HK-2 (cell line): Measurements from ENCODE around the gene IQCK.

ENCODE experiments used
- DNase-seq: peaks from one replicate; pipeline ENCODE4 v3.0.0-alpha.2; 2018; ENCODE audit not compliant: unreplicated experiment

IQCK gene

DNA sequence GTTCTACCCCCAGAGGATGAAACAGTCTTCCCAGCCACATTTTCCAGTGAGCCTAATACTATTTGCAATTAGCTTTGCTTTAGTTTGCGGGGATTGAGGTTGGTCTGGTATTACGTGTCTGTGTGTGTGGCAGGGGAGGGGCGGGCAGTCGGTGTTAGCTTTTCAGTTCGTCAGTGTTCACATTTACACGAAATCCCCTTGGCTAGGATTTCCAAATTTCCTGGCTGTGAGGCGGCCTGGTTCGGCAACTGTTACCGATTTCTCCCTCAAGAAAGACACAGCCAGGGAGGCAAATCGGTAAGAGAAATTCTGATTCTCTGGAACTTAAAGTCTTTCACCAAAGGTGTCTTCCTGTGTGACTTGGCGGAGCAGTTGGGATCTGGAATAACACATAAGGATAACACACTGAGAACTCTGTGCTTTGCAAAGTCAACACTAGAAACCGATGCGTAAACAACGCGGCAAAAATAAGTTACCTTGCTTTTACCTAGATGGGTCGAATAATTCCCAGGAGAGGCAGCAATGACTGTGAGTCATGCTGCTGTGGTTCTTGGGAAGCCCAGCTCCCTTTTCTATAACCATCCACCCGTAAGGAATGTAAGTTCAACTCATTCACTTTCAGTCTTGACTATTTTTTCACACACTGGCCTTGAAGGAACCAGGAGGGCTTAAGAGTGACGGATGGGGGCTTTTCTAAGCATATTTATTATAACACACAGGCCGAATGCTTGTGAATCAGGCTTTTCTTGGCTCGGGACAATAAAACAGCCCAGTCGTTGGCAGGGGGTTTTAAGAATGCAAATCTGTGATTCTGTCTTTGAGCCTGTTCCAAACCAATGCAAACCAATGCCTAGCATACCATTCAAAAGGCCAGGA is 142.3 kb downstream of the IQCK start:
- peak; percentile 18 for DNase-seq

- DNase-seq, result no peak
These were observed 143.1 kb downstream of the IQCK start for GRCh38 chr16:19861133-19861532.

GRCh38 chr16:19861811-19862327 is 143.8 kb downstream of the IQCK start:
- DNase-seq, result no peak

- no peak for DNase-seq
These were observed 145.9 kb downstream of the IQCK start for GRCh38 chr16:19863990-19864389.

- DNase-seq, result no peak
These were observed 146.5 kb downstream of the IQCK start for GRCh38 chr16:19864566-19864965.

GRCh38 chr16:19868421-19868820 is 150.3 kb downstream of the IQCK start:
- no peak for DNase-seq

DNA sequence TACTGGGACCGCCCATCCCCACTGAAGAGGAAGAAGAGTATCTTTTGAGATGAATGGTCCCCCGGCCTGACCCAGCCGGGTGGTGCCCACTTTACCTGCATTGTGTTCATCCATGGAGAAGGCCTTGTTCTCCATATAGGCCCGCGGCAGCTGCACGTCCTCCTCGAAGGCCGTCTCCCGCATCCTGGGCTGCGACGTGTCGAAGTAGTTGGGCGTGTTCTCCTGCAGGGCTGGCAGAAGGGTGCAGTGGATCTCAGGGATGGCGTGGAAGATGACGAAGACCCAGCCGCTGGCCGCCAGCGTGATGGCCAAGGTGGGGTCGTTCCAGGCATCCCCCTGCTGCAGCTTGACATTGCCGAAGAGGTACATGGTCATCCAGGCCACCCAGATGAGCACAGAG is 153.7 kb downstream of the IQCK start:
- DNase-seq, result no peak

DNA sequence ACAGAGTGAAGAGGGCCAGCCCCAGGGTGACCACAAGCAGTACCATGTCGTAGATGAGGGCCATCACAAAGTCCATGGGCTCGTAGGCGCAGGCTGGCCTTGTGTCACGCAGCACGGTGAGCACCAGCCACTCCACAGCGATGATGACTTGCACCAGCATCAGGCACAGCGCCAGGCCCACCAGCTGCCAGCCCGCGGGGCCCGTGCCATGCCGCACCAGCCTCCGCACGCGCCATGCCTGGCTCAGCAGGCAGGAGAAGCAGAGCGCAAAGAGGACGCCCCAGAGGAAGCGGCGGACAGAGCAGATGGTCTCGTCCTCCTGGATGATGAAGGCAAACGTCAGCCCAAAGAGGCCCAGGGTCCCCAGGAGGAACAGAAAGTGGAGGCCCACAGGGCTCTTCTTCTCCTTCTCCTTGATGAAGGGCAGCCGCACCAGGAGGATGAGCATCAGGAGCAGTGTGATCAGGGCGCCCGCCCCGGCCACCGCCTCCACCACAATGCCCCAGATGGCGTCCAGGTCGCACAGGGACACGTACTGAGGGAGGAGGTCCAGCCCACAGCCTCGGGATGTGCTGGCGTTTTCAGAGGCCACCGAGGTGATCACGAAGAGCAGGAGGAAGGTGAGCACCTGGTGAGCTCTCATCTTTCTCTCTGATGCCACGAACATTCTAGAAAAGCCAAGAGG is 154.2 kb downstream of the IQCK start:
- DNase-seq, result no peak

- DNase-seq, result no peak
These were observed 154.9 kb downstream of the IQCK start for GRCh38 chr16:19872935-19873334.

DNA sequence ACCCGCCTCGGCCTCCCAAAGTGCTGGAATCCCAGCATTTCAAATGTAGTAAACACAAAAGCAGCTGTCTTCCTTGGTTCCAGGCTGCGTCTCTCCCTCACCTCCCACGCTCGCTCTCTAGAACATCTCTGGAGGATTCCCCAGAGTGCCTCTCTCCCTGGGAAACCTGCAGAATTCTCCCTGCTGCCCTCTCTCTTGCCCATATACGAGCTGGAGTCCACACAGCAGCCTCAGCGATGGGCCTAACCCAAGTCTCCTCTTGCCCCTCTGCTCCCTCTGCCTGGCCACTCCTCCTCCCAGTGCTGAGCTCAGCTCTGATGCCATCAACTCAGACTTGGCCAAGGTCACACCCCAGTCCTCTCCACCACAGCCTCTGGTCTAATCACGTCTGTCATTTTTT is 156.0 kb downstream of the IQCK start:
- DNase-seq, result no peak

DNA sequence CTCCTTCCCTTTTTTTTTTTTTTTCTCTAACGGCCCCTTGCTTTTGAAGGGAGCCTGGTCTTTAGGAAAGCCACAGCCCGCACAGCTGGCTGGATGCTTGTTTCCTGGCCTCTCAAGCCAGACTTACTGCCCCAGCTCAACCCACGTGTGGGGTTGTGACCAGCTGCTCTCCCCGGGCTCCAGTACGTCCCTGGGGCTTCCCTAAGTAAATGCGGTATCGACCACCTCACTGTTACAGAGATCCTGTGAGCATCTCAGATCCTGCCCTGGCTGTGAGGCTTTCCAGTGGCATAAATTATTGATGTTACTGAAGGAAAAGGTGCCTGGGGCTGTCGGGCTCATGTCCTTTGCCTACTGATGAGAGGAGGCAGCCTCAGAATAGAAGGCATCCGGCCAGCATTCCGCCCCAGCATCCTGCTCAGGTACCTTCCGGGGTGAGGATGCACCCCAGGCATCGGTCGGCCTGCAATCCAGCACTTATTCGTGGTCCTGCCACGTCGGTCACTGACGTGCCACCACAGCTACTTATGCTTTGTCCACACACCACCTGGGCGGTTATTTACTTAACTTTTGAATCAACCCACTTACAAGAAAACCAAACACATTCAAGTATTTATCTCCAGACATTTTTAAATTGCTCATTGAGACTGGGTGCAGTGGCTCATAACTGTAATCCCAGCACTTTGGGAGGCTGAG is 156.9 kb downstream of the IQCK start:
- DNase-seq, result no peak

- no peak for DNase-seq
These were observed 157.8 kb downstream of the IQCK start for GRCh38 chr16:19875900-19876299.

DNA sequence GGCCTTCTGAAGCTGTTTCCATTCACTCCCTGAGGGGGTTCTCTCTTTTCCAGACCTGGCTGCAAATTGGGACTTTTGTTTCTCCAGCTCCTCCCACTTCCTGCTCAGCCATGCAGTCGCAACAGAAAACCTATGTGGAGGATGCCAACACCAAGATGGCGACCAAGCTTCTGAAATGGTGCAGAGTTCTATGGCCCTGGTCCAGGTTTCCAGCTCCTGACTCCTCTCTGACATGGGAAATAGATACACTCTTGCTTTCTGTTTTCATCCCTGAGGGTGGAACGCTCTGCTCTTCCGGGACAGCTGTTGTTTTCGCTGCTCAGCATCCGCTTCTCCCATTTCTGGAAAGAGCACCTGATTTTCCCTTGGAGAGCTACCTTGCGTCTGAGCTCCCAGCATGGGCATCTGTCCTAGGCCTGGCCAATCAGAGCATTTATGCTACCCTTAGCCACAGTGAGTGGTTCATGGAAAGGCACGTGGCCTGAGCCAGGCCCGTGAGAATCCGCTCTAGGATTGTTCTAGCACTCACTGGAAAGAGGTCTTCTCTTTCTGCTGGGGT is 158.5 kb downstream of the IQCK start:
- DNase-seq, result no peak

DNA sequence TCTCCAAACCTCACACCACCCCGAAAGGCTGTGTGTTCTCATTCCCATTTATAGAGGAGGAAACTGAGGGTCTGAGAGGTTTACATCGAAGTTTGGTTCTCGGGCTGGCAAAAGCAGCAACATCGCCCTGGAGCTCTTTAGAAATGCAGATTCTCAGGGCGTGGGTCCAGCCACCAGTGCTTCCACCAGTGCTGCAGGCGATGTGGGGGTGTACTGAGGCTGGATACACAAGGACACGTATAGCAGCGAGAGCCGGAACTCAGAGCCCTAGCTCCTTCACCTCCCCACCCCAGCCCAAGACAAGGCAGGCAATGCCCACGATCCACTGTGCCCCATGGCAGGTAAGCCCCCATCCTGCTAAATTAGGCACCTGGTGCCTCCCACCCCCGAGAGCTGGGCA is 160.7 kb downstream of the IQCK start:
- no peak for DNase-seq

GRCh38 chr16:19879241-19879792 is 161.2 kb downstream of the IQCK start:
- DNase-seq, result peak; percentile 51

GRCh38 chr16:19881028-19881427 is 163.0 kb downstream of the IQCK start:
- DNase-seq, result no peak

- DNase-seq, result no peak
These were observed 163.7 kb downstream of the IQCK start for GRCh38 chr16:19881783-19882182.

DNA sequence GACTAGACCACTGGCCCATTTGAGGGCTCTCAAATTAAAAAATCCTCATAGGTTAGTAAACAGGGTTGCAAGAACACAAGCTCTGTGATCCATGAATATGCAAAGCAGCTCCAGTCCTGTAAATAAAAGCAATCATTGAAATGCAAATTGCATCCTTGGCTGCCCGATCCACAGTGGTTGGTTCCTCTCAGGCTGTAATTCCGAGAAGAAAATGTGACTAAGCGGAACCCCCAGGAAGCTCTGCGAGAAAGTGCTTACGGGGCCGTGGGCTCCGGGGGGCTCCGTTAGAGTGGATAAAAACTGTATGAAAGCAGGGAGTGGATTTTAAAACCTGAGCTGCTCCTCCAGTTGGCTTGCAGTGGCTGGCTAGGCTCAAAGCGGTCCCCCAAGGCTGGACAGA is 164.1 kb downstream of the IQCK start:
- DNase-seq, result no peak

DNA sequence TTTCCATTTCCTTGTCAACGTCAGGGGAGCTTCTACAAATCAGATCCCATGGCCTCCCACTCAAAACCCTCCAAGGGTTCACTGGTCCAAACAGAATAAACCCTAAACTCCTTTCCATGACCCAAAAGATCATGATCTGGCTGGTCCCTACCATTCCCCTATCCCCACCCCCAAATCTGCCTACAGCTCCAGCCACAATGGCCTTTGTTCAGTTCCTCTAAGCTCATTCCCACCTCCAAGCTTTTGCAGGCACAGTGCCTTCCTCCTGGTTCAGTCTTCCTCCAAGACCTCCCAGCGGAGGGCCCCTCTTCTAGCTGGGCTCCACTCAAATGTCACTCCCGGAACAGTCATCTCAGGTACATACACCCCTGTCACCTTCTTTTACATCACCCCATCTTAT is 164.6 kb downstream of the IQCK start:
- no peak for DNase-seq

GRCh38 chr16:19883296-19883965 is 165.4 kb downstream of the IQCK start:
- DNase-seq, result no peak

GRCh38 chr16:19883966-19884485 is 166.0 kb downstream of the IQCK start:
- no peak for DNase-seq
